Osteoblast (primary cell): ENCODE data around the gene ZCCHC24. TPM values are rescaled to one million over a fixed set of nuclear protein-coding genes. Genes with fewer than 3 reads are reported as not detected.

Source experiments
- DNase-seq: peaks from one replicate; pipeline ENCODE4 v3.0.0; 2011; ENCODE audit warnings: low spot score, mixed read lengths; ENCODE audit not compliant: insufficient read length; ENCODE audit errors: missing footprints
- H2AFZ ChIP-seq: 2 replicates; pipeline ENCODE4 v1.6.0; 2011; ENCODE audit warnings: mild to moderate bottlenecking, low read length
- H3K27ac ChIP-seq: 2 replicates; pipeline ENCODE4 v1.5.1; 2011; ENCODE audit warnings: mild to moderate bottlenecking, low read depth, low read length, moderate library complexity
- H3K27me3 ChIP-seq: 2 replicates; pipeline ENCODE4 v1.6.0; 2012; ENCODE audit warnings: mild to moderate bottlenecking, control low read depth, inconsistent platforms, low read length, moderate library complexity; ENCODE audit not compliant: insufficient read depth
- H3K36me3 ChIP-seq: 2 replicates; pipeline ENCODE4 v1.5.1; 2011; ENCODE audit warnings: mild to moderate bottlenecking, low read length, control low read depth, moderate library complexity; ENCODE audit not compliant: insufficient read depth
- H3K4me1 ChIP-seq: 2 replicates; pipeline ENCODE4 v1.5.1; 2011; ENCODE audit warnings: mild to moderate bottlenecking, low read length, control low read depth, moderate library complexity; ENCODE audit not compliant: insufficient read depth
- H3K4me2 ChIP-seq: 2 replicates; pipeline ENCODE4 v1.6.0; 2011; ENCODE audit warnings: mild to moderate bottlenecking, low read length; ENCODE audit not compliant: insufficient read depth
- H3K4me3 ChIP-seq: fragments of 200-600 bp; sonication (generic); 3 replicates; pipeline ENCODE4 v1.5.1; 2012; ENCODE audit warnings: mild to moderate bottlenecking, low read length, inconsistent platforms; ENCODE audit not compliant: insufficient read depth
- H3K79me2 ChIP-seq: 2 replicates; pipeline ENCODE4 v1.6.0; 2012; ENCODE audit warnings: mild to moderate bottlenecking, low read length, control low read depth, inconsistent platforms; ENCODE audit not compliant: insufficient read depth
- H3K9me3 ChIP-seq: 2 replicates; pipeline ENCODE4 v1.5.1; 2011; ENCODE audit warnings: low read depth, low read length, control low read depth
- H4K20me1 ChIP-seq: 2 replicates; pipeline ENCODE4 v1.6.0; 2012; ENCODE audit warnings: mild to moderate bottlenecking, low read length, control low read depth; ENCODE audit not compliant: insufficient read depth
- CTCF ChIP-seq: IDR thresholded peaks from 2 replicates; pipeline ENCODE4 v1.5.1; 2011; ENCODE audit warnings: mild to moderate bottlenecking, low read depth, low read length, moderate library complexity; ENCODE audit errors: extremely low read depth
- total RNA-seq: library from RNA; depleted of rRNA; stranded (reverse); fragments of >200 nt; gene quantifications from 2 replicates; pipeline ENCODE4 v1.2.3, GENCODE V29; 2012

ZCCHC24 gene
- total RNA-seq, 1 donor, result 48.5 TPM

- no peaks in the 10 kb centered on the region for H3K9me3 ChIP-seq
- H4K20me1 ChIP-seq, result no peaks in the 10 kb centered on the region
- DNase-seq, result peak; percentile 90
- no peak overlapping the region for H3K4me2 ChIP-seq
- peak overlapping the region; percentile 26 for H3K27ac ChIP-seq
- H3K4me1 ChIP-seq, result peaks cover 33% of the 10 kb centered on the region
- H3K79me2 ChIP-seq, result no peaks in the 10 kb centered on the region
- H3K27me3 ChIP-seq, result no peaks in the 10 kb centered on the region
- no peak overlapping the region for H3K4me3 ChIP-seq
- peaks cover 15% of the 10 kb centered on the region for H3K36me3 ChIP-seq
- no peak for TF ChIP-seq CTCF
- H2AFZ ChIP-seq, result no peak overlapping the region
Observed at GRCh38 chr10:79382491-79382941, 62.9 kb downstream of the ZCCHC24 start.

GRCh38 chr10:79381804-79382221, 63.6 kb downstream of the ZCCHC24 start:
- Histone ChIP-seq H3K27me3 (no peaks in the 10 kb centered on the region), H3K79me2 (no peaks in the 10 kb centered on the region), H3K36me3 (peaks cover 9% of the 10 kb centered on the region), H3K4me2 (peak overlapping the region; percentile 2), H3K4me1 (peaks cover 33% of the 10 kb centered on the region), H3K27ac (peak overlapping the region; percentile 26), H3K4me3 (no peak overlapping the region), H3K9me3 (no peaks in the 10 kb centered on the region), H2AFZ (no peak overlapping the region), H4K20me1 (no peaks in the 10 kb centered on the region)
- DNase-seq, result peak; percentile 99
- TF ChIP-seq CTCF, result no peak

- Histone ChIP-seq H3K4me3 (no peak overlapping the region), H3K27ac (peak overlapping the region; percentile 45), H3K79me2 (no peaks in the 10 kb centered on the region), H2AFZ (no peak overlapping the region), H3K4me2 (peak overlapping the region; percentile 2), H3K27me3 (no peaks in the 10 kb centered on the region), H4K20me1 (no peaks in the 10 kb centered on the region), H3K36me3 (peaks cover 8% of the 10 kb centered on the region), H3K4me1 (peaks cover 33% of the 10 kb centered on the region), H3K9me3 (no peaks in the 10 kb centered on the region)
- peak; percentile 70 for DNase-seq
- TF ChIP-seq CTCF, result no peak
Observed at GRCh38 chr10:79380946-79381721, 64.3 kb downstream of the ZCCHC24 start.

- Histone ChIP-seq H3K79me2 (no peaks in the 10 kb centered on the region), H3K36me3 (peaks cover 7% of the 10 kb centered on the region), H3K9me3 (no peaks in the 10 kb centered on the region), H3K4me1 (peaks cover 38% of the 10 kb centered on the region), H4K20me1 (no peaks in the 10 kb centered on the region), H3K4me3 (peak overlapping the region; percentile 14), H3K4me2 (no peak overlapping the region), H3K27me3 (no peaks in the 10 kb centered on the region), H2AFZ (peak overlapping the region; percentile 60), H3K27ac (peak overlapping the region; percentile 45)
- TF ChIP-seq CTCF, result no peak
- DNase-seq, result peak; percentile 91
Observed at GRCh38 chr10:79380125-79380945, 65.1 kb downstream of the ZCCHC24 start.
